HG03066 (cell line): Measurements from ENCODE around the gene NHS.

Source experiments
- ATAC-seq: cut with Tn5 transposase; IDR thresholded peaks from one replicate; pipeline ENCODE4 v1.9.1; 2021; ENCODE audit warnings: low read depth; ENCODE audit not compliant: unreplicated experiment

The NHS gene

DNA sequence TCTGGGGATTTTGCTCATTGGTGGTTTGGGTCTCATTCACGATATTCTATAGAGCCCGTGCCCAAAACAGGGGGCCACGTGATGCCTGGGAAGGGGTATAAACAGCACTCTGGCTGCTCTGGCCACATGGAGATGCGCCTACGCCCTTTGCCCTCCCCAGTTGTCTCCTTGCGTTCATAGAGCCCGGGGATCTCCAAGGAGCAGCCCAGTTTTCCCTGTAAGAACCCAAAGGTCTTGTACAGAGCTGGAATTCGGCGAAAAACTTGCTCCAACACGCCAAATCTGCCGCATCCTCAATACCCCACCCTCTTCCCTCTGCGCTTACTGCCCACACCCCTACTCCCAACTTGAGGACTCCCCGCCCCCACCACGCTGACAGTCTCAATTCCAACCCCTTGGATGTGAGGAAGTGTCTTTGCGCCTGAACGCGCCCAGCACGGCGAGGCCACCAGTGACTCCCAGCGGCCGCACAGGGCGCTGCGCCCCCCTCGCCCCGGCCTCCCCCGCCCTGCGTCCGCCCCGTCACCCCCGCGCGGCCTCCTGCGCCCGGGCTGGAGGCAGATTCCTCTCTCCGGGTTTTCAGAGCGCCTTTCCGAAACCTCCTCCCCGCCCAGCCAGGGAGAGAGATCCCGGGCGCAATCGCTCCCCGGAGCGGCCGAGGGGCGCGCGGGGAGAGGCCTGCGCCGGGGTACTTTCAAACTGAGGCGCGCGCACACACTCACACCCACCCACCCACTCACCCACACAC lies at the start of gene NHS:
TSS of gene NHS (plus strand) at position 582 of the 748 bp plus-strand sequence. CDS start 558 bp downstream, outside the sequence.
- ATAC-seq = no peak

DNA sequence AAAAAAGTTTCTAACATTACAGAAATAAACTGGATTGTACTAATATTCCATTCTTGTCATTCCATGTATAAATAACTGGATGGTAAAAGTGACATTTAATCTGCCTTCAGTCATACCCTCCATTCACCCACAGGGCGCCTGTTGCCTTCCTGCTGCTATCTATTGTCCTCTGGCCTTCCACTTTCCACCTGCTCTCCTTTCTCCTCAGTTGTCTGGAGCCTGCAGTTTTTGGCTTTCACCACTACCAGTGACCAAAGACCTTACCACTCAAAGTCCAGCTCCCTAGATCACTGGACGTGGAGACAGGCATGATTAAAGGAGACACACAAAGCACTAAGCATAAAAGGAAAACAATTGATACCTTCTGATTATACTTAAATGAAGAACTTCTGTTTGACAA lies 46.2 kb upstream of the NHS start:
- no peak for ATAC-seq

DNA sequence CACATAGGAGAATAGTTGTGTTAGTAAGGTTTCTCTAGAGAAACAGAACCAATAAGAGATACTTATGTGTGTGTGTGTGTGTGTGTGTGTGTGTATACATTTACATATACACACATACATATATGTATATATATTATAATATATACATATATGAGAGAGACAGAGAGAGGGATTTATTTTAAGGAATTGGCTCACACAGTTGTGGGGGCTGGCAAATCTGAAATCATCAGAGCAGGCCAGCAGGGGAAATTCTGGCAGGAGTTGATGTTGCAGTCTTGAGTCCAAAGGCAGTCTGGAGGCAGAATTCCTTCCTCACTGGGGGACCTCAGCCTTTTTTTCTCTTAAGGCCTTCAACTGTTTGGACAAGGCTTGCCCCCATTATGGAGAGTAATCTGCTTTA lies 38.6 kb upstream of the NHS start:
- no peak for ATAC-seq

DNA sequence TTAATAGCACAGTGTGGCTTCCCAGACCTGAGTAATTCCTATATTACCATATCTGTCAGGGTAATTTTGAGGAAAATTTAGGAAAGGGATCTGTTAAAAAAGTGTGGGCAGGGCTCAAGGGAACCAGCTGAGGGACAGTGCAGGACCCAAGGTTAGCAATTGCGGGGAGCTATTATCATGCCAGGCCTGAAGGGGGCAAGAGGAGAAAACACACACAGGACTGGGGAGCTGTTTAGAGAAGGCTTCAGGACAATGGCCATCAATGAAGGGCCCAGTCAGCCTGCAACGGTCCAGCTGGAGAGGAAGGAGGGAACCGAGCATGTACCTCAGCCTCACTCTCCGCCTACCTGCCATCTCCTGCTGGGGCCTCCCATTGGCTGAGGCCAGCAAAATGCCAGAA lies 19.0 kb upstream of the NHS start:
- no peak for ATAC-seq

DNA sequence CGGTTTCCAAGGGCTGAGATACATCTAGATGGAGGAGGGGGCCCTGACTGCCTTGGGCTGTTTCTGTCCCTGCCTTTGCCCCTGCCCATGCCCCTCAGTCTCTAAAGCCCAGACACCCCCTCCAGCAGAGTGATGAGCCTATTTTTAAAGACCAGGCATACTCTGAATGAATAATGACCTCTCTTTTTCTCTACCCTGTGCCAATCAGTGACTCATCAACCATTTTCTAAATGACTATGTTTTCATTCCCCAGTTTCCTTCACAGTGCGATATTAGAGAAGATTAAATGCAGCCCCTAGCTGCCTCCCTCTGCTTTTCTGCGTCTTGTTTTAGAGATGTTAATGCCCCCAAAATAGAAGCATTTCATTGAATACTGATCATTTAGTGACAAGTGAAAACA lies 15.5 kb upstream of the NHS start:
- no peak for ATAC-seq

DNA sequence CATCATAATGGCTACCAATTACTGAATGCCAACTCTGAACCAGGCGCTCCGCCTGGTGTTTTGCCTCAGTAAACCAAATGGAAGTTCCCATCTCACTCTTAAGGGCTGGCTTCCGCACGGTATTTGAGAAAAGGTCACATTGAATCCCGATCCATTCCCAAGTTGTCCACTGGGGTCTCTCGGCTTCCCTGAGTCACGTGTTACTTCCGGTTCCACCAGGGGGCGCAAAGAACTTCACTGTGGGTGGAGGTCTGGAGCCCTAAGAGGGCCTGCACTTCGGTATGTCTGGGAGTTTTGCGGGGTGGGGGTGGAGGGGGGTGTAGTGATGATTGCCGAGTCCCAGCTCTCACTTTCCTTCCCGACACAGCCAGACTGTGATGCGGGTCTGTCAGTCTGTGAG lies 13.4 kb upstream of the NHS start:
- no peak for ATAC-seq

DNA sequence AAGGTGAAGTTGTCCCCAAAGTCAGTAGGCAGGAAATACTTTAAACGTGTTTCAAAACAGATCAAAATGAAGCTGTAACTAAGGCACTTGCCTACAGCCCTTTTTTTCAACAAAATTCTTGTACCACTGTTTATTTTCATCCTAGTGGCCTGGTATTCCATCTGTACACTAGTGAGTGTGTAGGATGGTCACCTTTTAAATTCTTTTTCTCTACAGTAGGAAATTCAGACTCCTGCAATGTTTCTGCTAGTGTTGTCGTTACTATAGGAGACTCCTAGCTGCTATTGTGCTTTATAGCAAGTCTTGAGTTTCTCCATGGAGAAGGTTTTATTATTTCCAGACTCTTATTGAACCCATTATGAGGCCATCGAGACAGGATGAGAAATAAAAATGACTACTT lies 7.0 kb upstream of the NHS start:
- ATAC-seq = no peak

DNA sequence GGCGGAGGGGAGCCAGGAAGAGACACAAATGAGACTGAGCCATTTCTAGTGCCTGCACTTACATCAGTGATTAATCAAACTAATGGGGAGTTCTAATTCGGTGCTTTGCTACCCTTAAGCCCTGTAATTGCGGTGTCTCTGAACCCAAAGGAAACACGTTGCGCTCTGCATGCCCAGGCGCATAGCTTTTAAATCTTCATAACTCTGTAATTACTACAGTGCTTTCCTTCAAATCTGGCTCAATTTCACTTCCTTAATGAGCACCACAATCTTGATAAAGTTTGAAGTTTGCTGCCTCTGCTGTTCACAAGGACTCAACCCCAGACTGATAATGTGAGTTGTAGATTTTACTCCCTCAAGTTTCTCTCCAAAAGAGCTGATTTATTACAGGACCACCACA lies 5.7 kb upstream of the NHS start:
- no peak for ATAC-seq

DNA sequence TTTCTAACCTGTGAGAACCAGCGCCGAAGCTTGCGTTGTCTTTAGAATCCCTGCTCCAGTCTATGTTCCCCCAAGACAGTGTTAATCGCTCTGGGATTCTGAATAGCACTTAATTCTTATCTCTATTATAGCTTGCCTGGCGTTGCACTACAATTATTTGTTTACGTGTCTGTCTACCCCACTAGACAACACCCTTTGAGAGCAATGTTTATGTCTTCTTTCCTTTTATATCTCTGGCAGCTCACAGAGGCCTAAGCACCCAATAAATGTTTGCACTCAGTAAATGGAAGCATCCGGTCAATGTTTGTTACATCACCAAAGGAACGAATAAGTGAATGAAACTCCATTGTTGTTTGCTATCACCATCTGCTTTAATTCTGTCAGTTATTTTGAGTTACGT lies 4.8 kb upstream of the NHS start:
- no peak for ATAC-seq

DNA sequence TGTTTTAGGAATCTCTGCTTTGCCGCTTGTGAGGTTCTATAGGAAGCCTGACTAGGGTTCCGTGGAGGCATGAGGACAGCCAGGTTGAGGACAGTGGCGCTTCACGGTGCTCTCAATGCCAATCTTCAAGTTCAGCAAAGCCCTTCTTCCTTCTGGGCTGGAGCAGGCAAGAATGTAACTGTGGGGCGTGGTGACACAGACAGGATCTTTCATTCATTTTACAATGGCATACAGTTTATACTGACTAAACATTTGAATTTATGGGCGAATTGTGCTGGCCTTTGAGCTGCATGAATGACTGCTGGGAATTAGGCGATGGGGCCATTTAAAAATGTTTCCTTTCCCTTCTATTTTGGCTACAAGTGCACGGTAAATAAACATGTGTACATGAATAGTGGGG lies 2.9 kb upstream of the NHS start:
- no peak for ATAC-seq

DNA sequence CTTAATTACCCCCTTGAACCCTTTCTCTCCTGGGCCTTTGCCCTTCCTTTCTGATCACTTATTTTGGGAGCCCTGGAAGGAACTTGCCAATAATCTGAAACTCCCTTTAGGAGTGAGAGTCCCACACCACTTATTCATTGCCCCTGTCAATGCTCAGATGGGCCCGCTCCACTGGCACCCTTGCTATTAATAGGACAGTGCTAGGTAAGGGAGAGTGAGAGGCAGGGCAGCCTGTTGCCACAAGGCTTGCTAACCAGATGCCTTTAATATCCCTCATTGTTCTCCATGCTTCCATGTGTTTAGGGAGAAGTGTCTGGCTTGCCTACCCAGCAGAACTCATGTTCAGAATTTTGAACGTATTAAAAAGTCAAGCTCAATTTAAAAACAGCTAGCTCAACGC lies 1.7 kb upstream of the NHS start:
- no peak for ATAC-seq

DNA sequence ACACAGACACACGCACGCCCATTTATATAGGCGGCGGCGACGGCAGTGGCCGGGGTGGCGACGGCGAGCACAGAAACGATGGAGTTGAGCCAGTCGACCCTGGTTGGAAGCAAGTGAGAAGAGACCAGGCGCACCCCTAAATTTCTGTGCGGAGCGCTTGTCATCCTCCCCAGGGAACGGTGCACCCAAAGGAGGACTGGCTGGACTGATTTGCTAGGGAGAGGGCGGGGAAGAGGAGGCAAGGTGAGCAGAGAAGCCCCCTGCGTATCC lies 302 bp downstream of the NHS start:
- no peak for ATAC-seq

DNA sequence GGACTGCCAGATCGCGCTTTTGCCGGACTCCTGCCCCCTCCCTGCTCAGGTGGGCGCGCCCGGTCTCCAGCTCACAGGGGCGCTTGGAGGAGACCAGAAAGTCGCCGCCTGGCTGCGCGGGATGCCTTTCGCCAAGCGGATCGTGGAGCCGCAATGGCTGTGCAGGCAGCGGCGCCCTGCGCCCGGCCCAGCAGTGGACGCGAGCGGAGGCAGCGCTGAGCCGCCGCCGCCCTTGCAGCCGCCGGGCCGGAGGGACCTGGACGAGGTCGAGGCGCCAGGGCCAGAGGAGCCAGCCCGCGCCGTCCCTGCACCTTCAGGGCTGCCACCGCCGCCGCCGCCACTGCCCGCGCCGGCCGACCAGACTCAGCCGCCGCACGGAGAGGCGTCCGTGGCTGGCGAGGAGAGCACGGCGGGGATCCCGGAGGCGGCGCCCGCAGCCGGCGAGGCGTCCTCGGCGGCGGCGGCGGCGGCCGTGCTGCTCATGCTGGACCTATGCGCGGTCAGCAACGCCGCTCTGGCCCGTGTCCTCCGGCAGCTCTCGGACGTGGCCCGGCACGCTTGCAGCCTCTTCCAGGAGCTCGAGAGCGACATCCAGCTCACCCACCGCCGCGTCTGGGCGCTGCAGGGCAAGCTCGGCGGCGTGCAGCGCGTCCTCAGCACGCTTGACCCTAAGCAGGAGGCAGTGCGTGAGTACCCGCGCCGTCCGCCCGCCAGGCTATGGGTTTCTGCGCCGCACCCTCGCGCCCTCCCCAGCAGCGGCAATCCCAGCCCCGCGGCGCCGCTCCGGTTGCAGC lies 834 bp downstream of the NHS start:
- no peak for ATAC-seq

DNA sequence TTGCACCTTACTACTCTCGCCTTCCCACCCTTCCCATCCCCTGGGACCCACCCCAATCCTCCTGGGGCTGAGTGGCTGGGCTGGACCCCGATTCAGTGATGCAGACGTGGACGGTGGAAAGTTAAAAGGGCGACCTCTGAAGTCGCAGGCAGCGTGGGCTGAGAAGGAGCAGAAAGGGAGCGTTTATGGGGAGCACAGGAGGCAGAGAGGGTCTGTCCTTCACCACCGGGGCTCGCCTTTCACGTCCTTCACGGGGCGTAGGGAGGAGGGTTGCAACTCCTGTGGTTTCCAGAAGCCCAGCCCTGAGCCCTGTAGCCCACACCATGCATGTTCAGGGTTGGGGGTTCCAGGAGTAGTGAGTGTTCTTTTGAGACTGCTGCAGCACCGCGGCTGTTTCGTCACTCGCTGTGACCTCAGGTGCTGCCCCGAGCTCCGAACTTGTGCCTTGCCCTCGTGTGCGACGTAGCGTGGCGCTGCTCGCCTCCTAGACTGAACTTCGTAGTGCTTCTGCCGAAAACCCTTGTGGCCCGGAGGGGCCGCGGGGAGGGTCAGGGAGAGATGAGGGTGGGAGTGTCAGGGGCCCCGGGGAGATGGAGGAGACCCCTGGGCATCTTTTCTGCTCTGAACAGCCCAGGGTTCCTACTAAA lies 1.6 kb downstream of the NHS start:
- ATAC-seq = no peak

DNA sequence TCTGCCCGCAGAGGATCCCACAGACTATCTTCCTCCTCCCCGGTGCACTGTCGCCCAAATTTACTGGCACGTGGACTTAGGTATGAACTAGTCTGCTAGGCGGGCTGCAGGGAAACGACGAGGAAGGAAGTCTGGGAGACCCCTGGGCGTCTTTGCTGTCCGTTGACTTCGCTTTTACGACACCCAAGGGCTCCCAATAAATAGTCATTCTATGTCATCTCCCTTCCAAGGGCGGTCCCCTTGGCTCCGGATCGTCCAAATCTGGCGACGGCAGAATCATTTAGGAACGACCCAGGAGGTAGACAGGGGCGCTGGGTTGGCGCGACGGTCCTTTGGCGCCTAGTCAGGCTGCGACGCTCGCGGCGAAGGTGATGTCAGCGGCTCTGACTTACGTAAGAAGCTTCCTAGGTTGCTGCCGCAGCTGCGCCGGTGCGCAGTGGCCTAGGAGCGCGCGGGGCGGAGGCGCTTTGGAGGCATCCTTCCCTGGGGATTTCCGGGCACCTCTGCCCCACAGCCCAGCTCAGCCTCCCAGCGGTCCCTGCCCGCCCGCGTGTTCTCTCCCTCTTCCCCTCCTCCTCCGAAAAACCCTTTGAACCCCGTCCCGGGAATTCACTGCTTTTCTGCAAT lies 2.2 kb downstream of the NHS start:
- ATAC-seq = no peak

DNA sequence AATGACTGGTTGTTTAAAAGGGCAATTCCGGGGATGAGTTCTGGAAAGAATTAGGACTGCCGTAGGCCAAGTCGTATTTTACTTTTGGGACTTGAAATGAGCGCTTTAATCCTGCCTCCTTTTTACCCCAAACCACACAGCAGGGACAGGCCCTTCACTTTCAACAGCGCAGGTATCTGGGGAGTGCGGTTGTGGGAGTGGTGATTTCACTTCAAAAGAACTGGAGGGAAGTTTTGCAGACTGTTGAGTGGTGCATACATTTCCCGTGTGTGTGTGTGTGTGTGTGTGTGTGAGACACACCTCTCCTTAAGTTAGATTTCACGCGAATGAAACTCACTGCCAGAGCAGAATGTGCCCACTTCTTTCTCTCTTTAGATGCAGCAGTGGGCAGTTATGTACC lies 2.8 kb downstream of the NHS start:
- no peak for ATAC-seq

DNA sequence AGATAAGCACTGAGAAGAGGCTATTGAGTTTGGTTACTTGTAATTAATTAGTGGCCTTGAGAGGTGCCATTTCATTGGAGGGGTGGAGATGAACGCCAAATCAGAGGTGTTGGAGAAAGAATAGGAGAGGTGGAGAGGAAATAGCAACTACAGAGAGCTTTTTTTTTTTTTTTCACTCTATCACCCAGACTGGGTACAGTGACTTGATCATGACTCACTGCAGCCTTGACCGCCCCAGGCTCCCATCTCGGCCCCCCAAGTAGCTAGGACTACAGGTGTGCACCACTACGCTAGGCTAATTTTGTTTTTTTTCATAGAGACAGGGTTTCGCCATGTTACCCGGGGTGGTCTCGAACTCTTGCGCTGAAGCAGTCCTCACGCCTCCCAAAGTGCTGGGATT lies 5.2 kb downstream of the NHS start:
- no peak for ATAC-seq

DNA sequence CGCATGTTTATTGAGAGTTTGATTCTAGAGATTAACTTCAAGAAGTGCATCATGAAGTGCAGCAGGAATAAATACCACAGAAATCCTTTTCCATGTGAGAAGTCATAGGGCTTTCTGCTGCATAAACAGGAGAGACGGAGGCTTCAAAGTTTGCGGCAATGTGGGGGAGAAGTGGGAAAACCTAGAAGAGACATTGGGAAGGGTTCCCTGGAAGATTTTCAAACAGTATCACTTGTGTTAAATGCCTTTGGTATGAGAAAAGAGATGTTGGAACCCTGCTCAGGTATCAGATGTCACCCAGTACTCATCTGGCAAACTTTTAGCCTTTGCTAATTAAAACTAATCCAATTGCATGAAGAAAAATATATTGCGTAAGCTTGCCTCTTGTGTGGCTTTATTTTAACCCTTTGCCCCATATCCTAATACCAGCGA lies 15.4 kb downstream of the NHS start:
- no peak for ATAC-seq

DNA sequence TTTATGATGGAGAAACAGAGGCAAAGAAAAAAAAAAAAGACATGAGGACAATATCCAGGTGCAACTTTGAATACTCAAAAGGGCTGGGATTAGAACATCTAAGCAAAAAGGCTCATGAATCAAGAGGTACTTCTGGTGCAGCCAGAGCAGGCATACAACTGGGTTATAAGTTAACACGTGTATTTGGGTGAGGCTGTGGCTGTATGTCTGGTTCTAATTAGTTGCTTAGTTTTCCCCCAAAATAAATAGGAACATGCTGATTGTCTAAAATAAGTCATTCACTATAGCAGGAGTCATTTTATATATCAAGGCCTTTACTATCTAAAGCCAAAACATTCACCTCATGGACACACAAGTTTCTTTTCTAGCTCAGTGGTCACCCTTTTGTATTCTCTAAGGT lies 20.2 kb downstream of the NHS start:
- no peak for ATAC-seq

DNA sequence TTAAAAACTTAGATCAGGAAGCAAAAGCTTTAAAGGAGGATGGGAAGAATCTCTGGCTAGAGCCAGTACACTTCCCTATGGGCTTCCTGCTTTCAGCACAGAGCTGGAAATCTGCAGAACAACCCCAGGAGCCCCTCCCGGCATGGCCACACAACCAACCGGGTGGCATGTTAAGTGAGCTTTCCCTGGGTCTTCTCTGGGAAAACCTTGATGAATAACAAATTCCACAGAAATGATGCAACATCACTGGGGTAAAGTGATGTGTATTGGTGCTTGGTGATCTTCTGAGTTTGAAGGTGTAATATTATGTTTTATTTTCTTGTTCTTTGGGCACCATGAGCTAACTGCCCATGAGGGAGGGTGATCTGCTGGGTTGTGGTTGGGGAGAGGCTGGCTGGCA lies 22.1 kb downstream of the NHS start:
- ATAC-seq = no peak

DNA sequence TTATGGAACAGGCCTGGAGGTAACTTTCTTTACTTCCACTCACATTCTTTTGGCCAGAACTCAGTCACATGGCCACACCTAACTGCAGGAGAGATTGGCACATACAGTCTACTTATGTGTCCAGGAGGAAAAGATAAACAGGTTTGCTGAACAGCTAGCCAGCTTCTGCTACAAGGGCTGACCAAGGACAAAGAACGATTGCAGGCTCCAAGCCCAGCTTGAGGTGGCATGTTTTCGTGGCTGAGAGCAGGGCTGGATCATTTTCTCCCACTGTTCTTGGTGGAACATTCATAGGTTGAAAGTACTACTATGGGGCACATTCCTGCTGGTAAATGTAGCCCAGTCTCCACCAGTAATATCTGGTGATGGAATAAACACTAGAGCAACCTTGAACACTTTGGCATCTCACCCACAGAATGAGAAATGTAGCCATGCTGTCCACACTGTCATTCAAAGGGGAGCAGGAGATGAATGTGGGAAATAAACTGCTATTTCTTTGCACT lies 28.2 kb downstream of the NHS start:
- ATAC-seq = no peak
